RPMI8226 (cell line): Measurements from ENCODE around the gene CTNNA3.

Experiments
- DNase-seq: peaks from one replicate; pipeline ENCODE4 v3.0.0-alpha.2; 2015

The CTNNA3 gene

GRCh38 chr10:66999762-67000545 is 696.0 kb downstream of the CTNNA3 start:
- DNase-seq, result peak; percentile 57

- DNase-seq, result no peak
Observed at GRCh38 chr10:66996996-66997395, 699.0 kb downstream of the CTNNA3 start.

GRCh38 chr10:66990143-66990830 is 705.7 kb downstream of the CTNNA3 start:
- DNase-seq, result peak; percentile 42

GRCh38 chr10:66983475-66983818 is 712.5 kb downstream of the CTNNA3 start:
- DNase-seq, result peak; percentile 59

- peak; percentile 63 for DNase-seq
Observed at GRCh38 chr10:66982792-66983474, 713.1 kb downstream of the CTNNA3 start.

GRCh38 chr10:66982053-66982420 is 714.0 kb downstream of the CTNNA3 start:
- no peak for DNase-seq

- no peak for DNase-seq
Observed at GRCh38 chr10:66981361-66982052, 714.5 kb downstream of the CTNNA3 start.

GRCh38 chr10:66980246-66980815 is 715.7 kb downstream of the CTNNA3 start:
- peak; percentile 66 for DNase-seq

GRCh38 chr10:66964946-66965345 is 731.0 kb downstream of the CTNNA3 start:
- DNase-seq, result no peak

- DNase-seq, result no peak
Observed at GRCh38 chr10:66958466-66958865, 737.5 kb downstream of the CTNNA3 start.

- DNase-seq, result no peak
Observed at GRCh38 chr10:66951896-66952295, 744.1 kb downstream of the CTNNA3 start.

GRCh38 chr10:66943590-66943989 is 752.4 kb downstream of the CTNNA3 start:
- DNase-seq, result no peak

GRCh38 chr10:66942407-66942806 is 753.6 kb downstream of the CTNNA3 start:
- no peak for DNase-seq

- DNase-seq, result peak; percentile 54
Observed at GRCh38 chr10:66941491-66941890, 754.5 kb downstream of the CTNNA3 start.

- DNase-seq, result no peak
Observed at GRCh38 chr10:66940965-66941364, 755.0 kb downstream of the CTNNA3 start.

GRCh38 chr10:66934711-66935110 is 761.3 kb downstream of the CTNNA3 start:
- DNase-seq, result no peak

- peak; percentile 25 for DNase-seq
Observed at GRCh38 chr10:66931949-66932343, 764.0 kb downstream of the CTNNA3 start.

GRCh38 chr10:66931340-66931948 is 764.6 kb downstream of the CTNNA3 start:
- peak; percentile 56 for DNase-seq

GRCh38 chr10:66929375-66929774 is 766.6 kb downstream of the CTNNA3 start:
- DNase-seq, result no peak

GRCh38 chr10:66928776-66929175 is 767.2 kb downstream of the CTNNA3 start:
- no peak for DNase-seq

GRCh38 chr10:66927971-66928770 is 767.8 kb downstream of the CTNNA3 start:
- DNase-seq, result no peak
